SW480 (cell line): ENCODE results near the gene FAM199X.
"Not testable (repeated sequence)": the region's sequence is repeated elsewhere in the genome, so short reads cannot be mapped to it uniquely, and the experiment has no call there.

Experiments
- DNase-seq: peaks from one replicate; pipeline ENCODE4 v3.0.0-alpha.2; 2016; ENCODE audit warnings: low spot score

The FAM199X gene

GRCh38 chrX:104189837-104190236 is 23.6 kb downstream of the FAM199X start:
- no peak for DNase-seq

GRCh38 chrX:104193485-104193884 is 27.2 kb downstream of the FAM199X start:
- no peak for DNase-seq

- no peak for DNase-seq
Observed at GRCh38 chrX:104195013-104195412, 28.8 kb downstream of the FAM199X start.

GRCh38 chrX:104195489-104196084 is 29.3 kb downstream of the FAM199X start:
- peak; percentile 6 for DNase-seq

GRCh38 chrX:104205548-104205947 is 39.3 kb downstream of the FAM199X start:
- DNase-seq, result no peak

GRCh38 chrX:104211187-104211586 is 44.9 kb downstream of the FAM199X start:
- no peak for DNase-seq

- not testable (repeated sequence) for DNase-seq
Observed at GRCh38 chrX:104230060-104230459, 63.8 kb downstream of the FAM199X start.
